ENCODE data around the gene AADAT. TPM values are rescaled to one million over a fixed set of nuclear protein-coding genes. Genes with fewer than 3 reads are reported as not detected.

Gene AADAT
- 8.9 TPM for total RNA-seq
- long read RNA-seq, partial matches to known transcripts, result 1 of 12 reads
- long read RNA-seq, other reads (novel, unspliced or antisense), result 7 of 12 reads

DNA sequence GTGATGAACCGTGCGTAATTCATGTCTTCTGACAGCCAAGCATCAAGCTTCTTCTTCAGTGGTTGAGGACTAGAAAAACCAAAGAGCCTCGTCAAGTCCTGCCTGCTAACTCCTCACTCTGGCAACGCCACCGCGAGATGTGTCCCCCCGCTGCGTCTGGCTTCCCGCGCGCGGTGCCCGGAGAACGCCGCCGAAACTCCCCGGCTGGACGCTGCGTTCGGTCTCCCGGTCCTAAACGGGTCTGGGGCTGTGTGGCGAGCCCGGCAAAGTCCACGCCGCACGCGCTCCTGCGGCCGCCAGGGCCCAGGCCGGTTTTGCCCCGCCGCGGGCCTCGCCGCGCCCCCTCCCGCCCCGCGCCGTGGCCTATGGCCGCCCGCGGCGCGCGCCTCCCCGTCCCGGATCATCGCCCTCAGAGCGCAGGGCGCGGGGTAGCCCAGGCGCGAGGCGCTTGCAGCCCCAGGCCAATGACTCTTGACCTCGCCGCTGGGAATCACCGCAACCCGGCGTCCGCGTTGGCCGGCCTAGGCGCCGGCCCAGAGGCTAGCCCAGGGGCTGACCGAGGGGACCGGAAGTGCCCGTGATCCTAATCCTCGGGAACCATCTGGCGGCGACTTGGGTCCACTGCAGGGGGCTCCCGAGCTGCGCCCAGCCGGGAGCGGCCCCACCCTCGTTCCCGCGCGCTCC lies at the start of gene AADAT:
AADAT (minus strand) TSS at position 289 of the 684 bp plus-strand sequence; CDS start at position 23, 266 bp downstream.
- peak; percentile 98 for ATAC-seq
- Histone ChIP-seq H3K27me3 (no peaks in the 10 kb centered on the region), H3K4me1 (peaks cover 7% of the 10 kb centered on the region), H3K27ac (peak within 1 kb of the TSS; percentile 51), H3K36me3 (no peaks in the 10 kb centered on the region), H3K9me3 (no peaks in the 10 kb centered on the region), H3K4me3 (peak within 1 kb of the TSS; percentile 68)
- intact Hi-C loops (cut with DNase I), result no loop called here
- TF ChIP-seq, protein P1, sequence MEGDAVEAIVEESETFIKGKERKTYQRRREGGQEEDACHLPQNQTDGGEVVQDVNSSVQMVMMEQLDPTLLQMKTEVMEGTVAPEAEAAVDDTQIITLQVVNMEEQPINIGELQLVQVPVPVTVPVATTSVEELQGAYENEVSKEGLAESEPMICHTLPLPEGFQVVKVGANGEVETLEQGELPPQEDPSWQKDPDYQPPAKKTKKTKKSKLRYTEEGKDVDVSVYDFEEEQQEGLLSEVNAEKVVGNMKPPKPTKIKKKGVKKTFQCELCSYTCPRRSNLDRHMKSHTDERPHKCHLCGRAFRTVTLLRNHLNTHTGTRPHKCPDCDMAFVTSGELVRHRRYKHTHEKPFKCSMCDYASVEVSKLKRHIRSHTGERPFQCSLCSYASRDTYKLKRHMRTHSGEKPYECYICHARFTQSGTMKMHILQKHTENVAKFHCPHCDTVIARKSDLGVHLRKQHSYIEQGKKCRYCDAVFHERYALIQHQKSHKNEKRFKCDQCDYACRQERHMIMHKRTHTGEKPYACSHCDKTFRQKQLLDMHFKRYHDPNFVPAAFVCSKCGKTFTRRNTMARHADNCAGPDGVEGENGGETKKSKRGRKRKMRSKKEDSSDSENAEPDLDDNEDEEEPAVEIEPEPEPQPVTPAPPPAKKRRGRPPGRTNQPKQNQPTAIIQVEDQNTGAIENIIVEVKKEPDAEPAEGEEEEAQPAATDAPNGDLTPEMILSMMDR (IDR thresholded peaks at IDR 0.05), result peak; percentile 69
- DNase-seq, result peak; percentile 91

DNA sequence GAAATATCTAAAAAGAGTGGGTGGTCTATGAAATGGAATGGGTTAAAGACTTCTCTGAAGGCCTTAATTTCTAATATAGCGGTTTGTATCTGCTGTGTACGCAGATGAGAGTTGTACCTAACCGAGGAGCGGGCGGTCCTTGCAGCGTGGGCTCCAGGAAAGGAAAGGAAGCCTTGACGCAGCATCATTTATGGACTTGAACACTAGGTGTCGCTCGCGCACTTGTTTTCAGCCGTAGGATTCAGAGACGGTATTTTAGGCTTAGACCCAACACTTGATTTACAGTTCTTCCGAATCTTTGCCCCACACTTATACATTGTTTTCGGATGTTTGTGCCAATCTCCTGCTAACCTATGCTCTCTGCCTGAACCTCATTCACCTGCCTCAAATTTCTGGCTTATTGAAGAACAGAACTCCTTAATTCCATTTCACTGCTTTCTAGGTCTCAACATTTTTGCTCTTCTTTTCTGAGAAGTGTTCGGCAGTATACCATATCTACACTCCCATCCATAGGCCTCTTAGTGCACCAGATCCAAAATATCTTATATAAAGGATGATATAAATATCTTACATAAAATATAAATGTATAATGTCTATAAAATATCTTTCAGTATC lies 48.9 kb upstream of the AADAT start:
- no peaks in the 10 kb centered on the region for H3K36me3 ChIP-seq
- H3K9me3 ChIP-seq, result no peaks in the 10 kb centered on the region
- H3K27ac ChIP-seq, result no peak overlapping the region
- no peaks in the 10 kb centered on the region for H3K27me3 ChIP-seq
- DNase-seq (peak; percentile 74), ATAC-seq (peak; percentile 90)
- TF ChIP-seq, protein P1 (IDR thresholded peaks at IDR 0.05), result peak; percentile 81
- H3K4me1 ChIP-seq, result no peaks in the 10 kb centered on the region
- no peak overlapping the region for H3K4me3 ChIP-seq
- intact Hi-C loops (cut with DNase I), result no loop called here

DNA sequence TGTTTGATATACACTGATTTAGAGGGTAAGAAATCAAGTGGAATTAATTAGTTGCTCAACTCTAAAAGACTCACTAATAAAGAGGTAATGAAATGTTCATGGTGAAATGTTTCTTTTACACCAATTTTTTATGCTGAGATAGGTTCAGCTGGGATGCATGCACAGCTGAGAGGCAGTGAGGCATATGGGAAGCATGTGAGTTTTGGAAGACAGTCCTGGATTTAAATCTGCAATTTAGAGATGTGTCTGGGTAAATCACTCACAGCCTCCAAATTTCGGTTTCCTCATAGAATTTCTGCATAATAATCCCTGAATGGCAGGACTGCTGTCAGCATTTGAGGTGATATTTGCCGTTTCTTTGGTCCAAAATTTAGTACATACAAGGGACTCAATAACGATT lies 48.2 kb upstream of the AADAT start:
- intact Hi-C loops (cut with DNase I), result no loop called here
- TF ChIP-seq, protein P1 (IDR thresholded peaks at IDR 0.05), result no peak

DNA sequence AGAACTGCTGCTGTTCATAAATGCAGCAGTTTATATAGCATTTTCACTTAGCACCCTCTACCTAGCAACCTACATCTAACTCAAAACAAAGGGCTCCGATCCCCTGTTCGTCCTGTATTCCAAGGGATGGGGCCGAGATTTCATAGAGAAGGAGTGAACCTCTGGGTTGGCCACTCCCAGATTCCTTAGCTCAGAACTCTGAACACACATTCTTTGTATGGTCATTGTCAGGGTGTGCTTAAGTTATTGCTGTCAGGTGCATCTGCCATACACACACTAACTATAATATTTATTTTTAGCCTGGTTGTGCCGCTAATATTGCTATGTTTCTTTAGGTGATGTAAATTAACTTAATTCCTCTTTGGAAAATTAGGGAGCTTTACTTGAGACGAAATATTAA lies 47.7 kb upstream of the AADAT start:
- H3K4me3 ChIP-seq, result no peak overlapping the region
- peaks cover 4% of the 10 kb centered on the region for H3K9me3 ChIP-seq
- H3K27ac ChIP-seq, result no peak overlapping the region
- DNase-seq (no peak), ATAC-seq (no peak)
- no peaks in the 10 kb centered on the region for H3K36me3 ChIP-seq
- H3K27me3 ChIP-seq, result no peaks in the 10 kb centered on the region
- TF ChIP-seq, protein P1 (IDR thresholded peaks at IDR 0.05), result no peak
- intact Hi-C loops (cut with DNase I), result no loop called here
- H3K4me1 ChIP-seq, result no peaks in the 10 kb centered on the region

More for the DNA sequence above, 48.2 kb upstream of the AADAT start:
- no peaks in the 10 kb centered on the region for H3K4me1 ChIP-seq
- H3K4me3 ChIP-seq, result no peak overlapping the region
- no peaks in the 10 kb centered on the region for H3K36me3 ChIP-seq
- H3K27ac ChIP-seq, result no peak overlapping the region
- no peaks in the 10 kb centered on the region for H3K27me3 ChIP-seq
- H3K9me3 ChIP-seq, result peaks cover 4% of the 10 kb centered on the region
- DNase-seq (no peak), ATAC-seq (no peak)

DNA sequence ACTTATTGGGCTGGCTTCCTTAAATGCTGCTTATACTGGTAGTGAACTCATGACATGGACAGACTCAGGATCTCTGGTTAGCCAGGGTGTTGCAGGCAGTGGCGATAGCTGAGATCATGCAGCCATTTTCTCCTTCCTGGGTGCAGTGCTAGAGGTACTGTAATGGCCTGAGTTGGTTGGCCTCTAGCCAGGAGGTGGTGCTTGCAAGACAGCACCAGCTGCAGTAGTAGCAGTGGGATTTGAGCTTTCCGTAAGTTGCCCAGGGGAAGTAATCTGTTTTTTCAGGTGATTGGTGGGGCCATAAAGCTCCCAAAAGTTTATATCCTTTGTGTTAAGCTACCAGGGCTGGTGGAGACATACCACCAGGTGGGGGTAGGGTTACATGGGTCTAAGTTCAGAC lies 45.1 kb upstream of the AADAT start:
- ATAC-seq (no peak), DNase-seq (no peak)
- Histone ChIP-seq H3K9me3 (peaks cover 4% of the 10 kb centered on the region), H3K27ac (no peak overlapping the region), H3K27me3 (no peaks in the 10 kb centered on the region), H3K4me3 (no peak overlapping the region), H3K4me1 (no peaks in the 10 kb centered on the region), H3K36me3 (no peaks in the 10 kb centered on the region)
- TF ChIP-seq, protein P1 (IDR thresholded peaks at IDR 0.05), result no peak
- intact Hi-C loops (cut with DNase I), result no loop called here
